Neural progenitor cell (in vitro differentiated cells): ENCODE data around the gene CROCC2. TPM values are rescaled to one million over a fixed set of nuclear protein-coding genes. Genes with fewer than 3 reads are reported as not detected.

Experiments used
- DNase-seq: peaks from one replicate; pipeline ENCODE4 v3.0.0-alpha.2; 2016; ENCODE audit warnings: low spot score
- H2AFZ ChIP-seq: fragments of 200-600 bp; sonication (generic); replicated peaks from 2 replicates; pipeline ENCODE4 v1.6.1; 2016; ENCODE audit warnings: antibody characterized with exemption
- H3F3A ChIP-seq: fragments of 200-600 bp; sonication (generic); 2 replicates; pipeline ENCODE4 v1.6.1; 2016; ENCODE audit warnings: antibody characterized with exemption, low read depth
- H3K27ac ChIP-seq: fragments of 200-600 bp; sonication (generic); 2 replicates; pipeline ENCODE4 v1.5.1; 2016; ENCODE audit warnings: mild to moderate bottlenecking
- H3K27me3 ChIP-seq: fragments of 200-600 bp; sonication (generic); 2 replicates; pipeline ENCODE4 v1.6.1; 2016; ENCODE audit warnings: mild to moderate bottlenecking, moderate library complexity
- H3K36me3 ChIP-seq: fragments of 200-600 bp; sonication (generic); 2 replicates; pipeline ENCODE4 v1.5.1; 2016
- H3K4me1 ChIP-seq: fragments of 200-600 bp; sonication (generic); 2 replicates; pipeline ENCODE4 v1.6.1; 2016; ENCODE audit warnings: mixed run types
- H3K4me2 ChIP-seq: fragments of 200-600 bp; sonication (generic); 2 replicates; pipeline ENCODE4 v1.6.1; 2016
- H3K4me3 ChIP-seq: fragments of 200-600 bp; sonication (generic); 2 replicates; pipeline ENCODE4 v1.5.1; 2016
- H3K79me2 ChIP-seq: fragments of 200-600 bp; sonication (generic); 2 replicates; pipeline ENCODE4 v1.6.1; 2016; ENCODE audit warnings: low read depth
- H3K9ac ChIP-seq: fragments of 200-600 bp; sonication (generic); 2 replicates; pipeline ENCODE4 v1.6.1; 2016
- H3K9me3 ChIP-seq: fragments of 200-600 bp; sonication (generic); 2 replicates; pipeline ENCODE4 v1.5.1; 2016; ENCODE audit warnings: low read depth
- H4K20me1 ChIP-seq: fragments of 200-600 bp; sonication (generic); 2 replicates; pipeline ENCODE4 v1.6.1; 2016; ENCODE audit warnings: low read depth
- H3K27ac Mint-ChIP-seq: 3 replicates; pipeline ENCODE4 v1.8.0; 2021; ENCODE audit warnings: mixed read lengths
- H3K27me3 Mint-ChIP-seq: 2 replicates; pipeline ENCODE4 v1.8.0; 2022; ENCODE audit warnings: low read depth, mild to moderate bottlenecking, inconsistent platforms, moderate library complexity, mixed read lengths; ENCODE audit not compliant: insufficient read depth
- H3K36me3 Mint-ChIP-seq: 3 replicates; pipeline ENCODE4 v1.8.0; 2021; ENCODE audit warnings: mixed read lengths
- H3K4me1 Mint-ChIP-seq: 3 replicates; pipeline ENCODE4 v1.8.0; 2021; ENCODE audit warnings: mixed read lengths
- H3K4me3 Mint-ChIP-seq: 3 replicates; pipeline ENCODE4 v1.8.0; 2021; ENCODE audit warnings: mild to moderate bottlenecking, moderate library complexity, mixed read lengths
- H3K9me3 Mint-ChIP-seq: 3 replicates; pipeline ENCODE4 v1.8.0; 2020; ENCODE audit warnings: mixed read lengths
- EZH2 ChIP-seq: fragments of 200-600 bp; sonication (generic); IDR thresholded peaks from 2 replicates; pipeline ENCODE4 v1.6.1; 2017; ENCODE audit warnings: antibody characterized with exemption, mild to moderate bottlenecking, moderate library complexity
- EZH2phosphoT487 ChIP-seq: fragments of 200-600 bp; sonication (generic); IDR thresholded peaks from 2 replicates; pipeline ENCODE4 v1.6.1; 2017; ENCODE audit warnings: antibody characterized with exemption
- total RNA-seq: library from RNA; depleted of rRNA; stranded (reverse); fragments of >200 nt; gene quantifications from 2 replicates; pipeline ENCODE4 v1.2.3, GENCODE V29; 2015; ENCODE audit warnings: low replicate concordance
- TF ChIP-seq, protein P1 (sequence below): fragments of 200-600 bp; sonication (generic); IDR thresholded peaks from 2 replicates; pipeline ENCODE4 v1.5.1; 2017; ENCODE audit warnings: antibody characterized with exemption, mild to moderate bottlenecking

CROCC2 gene
- total RNA-seq, 1 donor from 2014 or later: not detected

DNA sequence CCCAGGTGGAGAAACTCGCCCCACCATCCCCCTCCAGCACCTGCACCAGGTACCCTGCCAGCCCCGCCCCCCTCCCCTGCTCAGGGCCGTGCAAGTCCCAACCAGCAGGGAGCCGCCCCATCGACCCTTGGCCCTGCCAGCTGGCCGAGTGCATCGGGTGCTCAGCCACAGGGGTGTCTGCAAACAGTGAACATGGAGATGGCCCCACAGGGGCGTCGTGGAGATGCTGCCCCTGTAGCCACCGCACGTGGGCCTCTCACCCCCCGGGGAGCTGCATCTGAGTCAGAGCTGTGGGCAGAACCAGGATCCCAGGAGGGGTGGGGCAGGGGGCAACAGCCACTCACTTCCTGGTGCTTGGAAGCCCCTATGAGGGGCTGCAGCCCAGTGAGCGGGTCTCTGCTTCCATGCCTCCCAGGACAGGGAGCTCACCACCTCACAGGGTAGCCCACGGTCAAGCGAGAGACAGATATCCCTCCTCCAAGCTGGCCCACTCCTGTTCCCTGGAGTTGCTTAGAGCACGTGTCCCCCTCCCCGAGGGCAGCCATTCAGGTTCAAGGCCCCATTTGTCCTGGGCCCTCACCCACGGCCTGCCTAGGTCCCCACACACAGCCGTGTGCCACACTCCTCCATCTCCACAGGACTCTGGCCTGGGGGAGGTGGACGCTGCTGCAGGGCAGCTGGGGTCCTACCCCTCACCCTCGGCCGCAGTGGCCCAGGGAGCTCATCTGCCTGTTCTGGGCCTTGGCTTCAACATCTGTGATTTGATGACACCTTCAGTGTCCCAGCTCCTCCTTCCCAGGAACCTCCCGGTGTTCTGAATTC lies 9.1 kb upstream of the CROCC2 start:
- Histone ChIP-seq H3K4me3 (no peak overlapping the region), H3K9ac (no peak overlapping the region), H3K36me3 (no peaks in the 10 kb centered on the region), H3K4me1 (no peaks in the 10 kb centered on the region), H3K79me2 (no peaks in the 10 kb centered on the region), H3K27ac (no peak overlapping the region), H3K9me3 (no peaks in the 10 kb centered on the region), H4K20me1 (no peaks in the 10 kb centered on the region), H3F3A (no peaks in the 10 kb centered on the region), H3K4me2 (no peak overlapping the region), H3K27me3 (no peaks in the 10 kb centered on the region), H2AFZ (no peak overlapping the region)
- H3K36me3 Mint-ChIP-seq: no peaks in the 10 kb centered on the region
- peaks cover 4% of the 10 kb centered on the region for H3K4me1 Mint-ChIP-seq
- H3K4me3 Mint-ChIP-seq: no peak overlapping the region
- peaks cover 5% of the 10 kb centered on the region for H3K9me3 Mint-ChIP-seq
- H3K27ac Mint-ChIP-seq: no peak overlapping the region
- H3K27me3 Mint-ChIP-seq: peaks cover 2% of the 10 kb centered on the region
- TF ChIP-seq, protein P1, sequence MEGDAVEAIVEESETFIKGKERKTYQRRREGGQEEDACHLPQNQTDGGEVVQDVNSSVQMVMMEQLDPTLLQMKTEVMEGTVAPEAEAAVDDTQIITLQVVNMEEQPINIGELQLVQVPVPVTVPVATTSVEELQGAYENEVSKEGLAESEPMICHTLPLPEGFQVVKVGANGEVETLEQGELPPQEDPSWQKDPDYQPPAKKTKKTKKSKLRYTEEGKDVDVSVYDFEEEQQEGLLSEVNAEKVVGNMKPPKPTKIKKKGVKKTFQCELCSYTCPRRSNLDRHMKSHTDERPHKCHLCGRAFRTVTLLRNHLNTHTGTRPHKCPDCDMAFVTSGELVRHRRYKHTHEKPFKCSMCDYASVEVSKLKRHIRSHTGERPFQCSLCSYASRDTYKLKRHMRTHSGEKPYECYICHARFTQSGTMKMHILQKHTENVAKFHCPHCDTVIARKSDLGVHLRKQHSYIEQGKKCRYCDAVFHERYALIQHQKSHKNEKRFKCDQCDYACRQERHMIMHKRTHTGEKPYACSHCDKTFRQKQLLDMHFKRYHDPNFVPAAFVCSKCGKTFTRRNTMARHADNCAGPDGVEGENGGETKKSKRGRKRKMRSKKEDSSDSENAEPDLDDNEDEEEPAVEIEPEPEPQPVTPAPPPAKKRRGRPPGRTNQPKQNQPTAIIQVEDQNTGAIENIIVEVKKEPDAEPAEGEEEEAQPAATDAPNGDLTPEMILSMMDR: no peak
- TF ChIP-seq EZH2: no peak
- no peak for TF ChIP-seq EZH2phosphoT487
- no peak for DNase-seq

DNA sequence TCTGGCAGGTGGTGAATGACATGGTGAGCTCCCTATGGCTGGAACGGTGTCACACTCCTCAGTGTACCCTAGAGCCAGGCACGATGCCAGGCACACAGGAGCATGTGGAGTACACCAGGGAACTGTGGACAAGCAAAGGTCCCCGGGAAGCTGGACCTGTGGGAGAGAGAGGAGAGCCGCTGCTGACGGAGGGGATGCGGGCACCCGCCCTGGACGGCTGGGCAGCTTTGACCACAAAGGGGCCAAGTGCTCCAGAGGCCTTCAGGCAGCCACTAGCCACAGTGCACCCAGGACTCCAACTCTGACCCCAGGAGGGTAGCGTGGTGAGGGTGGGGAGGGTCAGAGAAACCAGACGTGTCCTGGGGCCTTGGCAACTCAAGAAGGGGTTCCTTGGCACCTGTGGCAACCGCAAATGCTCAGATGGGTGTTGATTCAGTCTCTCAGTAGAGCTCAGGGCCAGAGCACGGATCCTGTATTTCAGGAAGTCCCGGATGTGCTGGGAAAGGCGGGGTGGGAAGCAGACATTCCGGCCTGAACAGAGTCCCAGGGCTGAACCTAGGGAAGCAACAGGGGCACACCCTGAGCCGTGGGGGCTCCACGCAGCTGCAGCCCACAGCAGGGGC lies 7.9 kb upstream of the CROCC2 start:
- no peaks in the 10 kb centered on the region for H3K4me1 ChIP-seq
- H3K27ac ChIP-seq: no peak overlapping the region
- no peaks in the 10 kb centered on the region for H4K20me1 ChIP-seq
- no peaks in the 10 kb centered on the region for H3K36me3 Mint-ChIP-seq
- no peaks in the 10 kb centered on the region for H3K36me3 ChIP-seq
- peaks cover 4% of the 10 kb centered on the region for H3K4me1 Mint-ChIP-seq
- H3F3A ChIP-seq: no peaks in the 10 kb centered on the region
- no peak overlapping the region for H2AFZ ChIP-seq
- H3K9ac ChIP-seq: no peak overlapping the region
- H3K27me3 ChIP-seq: no peaks in the 10 kb centered on the region
- H3K9me3 ChIP-seq: no peaks in the 10 kb centered on the region
- DNase-seq: no peak
- peaks cover 9% of the 10 kb centered on the region for H3K9me3 Mint-ChIP-seq
- no peak overlapping the region for H3K27ac Mint-ChIP-seq
- peaks cover 2% of the 10 kb centered on the region for H3K27me3 Mint-ChIP-seq
- H3K4me2 ChIP-seq: no peak overlapping the region
- H3K79me2 ChIP-seq: no peaks in the 10 kb centered on the region
- no peak overlapping the region for H3K4me3 Mint-ChIP-seq
- no peak overlapping the region for H3K4me3 ChIP-seq
- TF ChIP-seq, protein P1: no peak
- TF ChIP-seq EZH2phosphoT487: no peak
- TF ChIP-seq EZH2: no peak

DNA sequence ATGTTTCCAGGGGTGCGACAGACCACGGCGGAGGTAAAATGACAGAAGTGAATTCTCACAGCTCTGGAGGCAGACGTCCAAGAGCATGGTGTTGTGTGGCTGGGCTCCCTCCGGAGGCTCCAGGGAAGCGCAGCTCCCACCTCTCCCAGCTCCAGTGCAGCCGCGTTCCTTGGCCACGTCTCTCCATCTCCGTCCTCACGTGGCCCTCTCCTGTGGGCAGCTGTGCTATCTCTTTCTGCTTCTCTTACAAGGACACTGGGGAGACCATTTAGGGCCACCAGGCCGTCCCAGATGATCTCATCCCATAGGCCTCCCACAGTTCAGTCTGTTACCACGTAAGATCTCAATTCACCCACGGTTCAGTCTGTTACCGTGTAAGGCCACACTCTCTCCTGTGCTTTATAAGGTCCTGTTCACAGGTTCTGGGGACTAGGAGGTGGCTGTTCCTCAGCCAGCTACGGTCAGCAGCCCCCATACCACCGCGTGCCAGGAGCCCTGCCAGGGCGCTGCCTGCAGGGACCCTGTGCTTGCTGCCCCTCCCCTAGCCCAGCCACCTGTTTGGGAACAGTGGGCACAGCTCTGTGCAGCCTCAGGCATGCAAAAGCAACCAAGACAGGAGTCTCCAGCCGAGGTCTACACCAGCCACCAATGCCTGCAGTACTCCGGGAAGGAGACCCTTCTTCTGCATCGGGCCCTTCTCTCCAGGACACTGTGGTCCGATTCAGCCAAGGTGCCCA lies 7.2 kb upstream of the CROCC2 start:
- no peaks in the 10 kb centered on the region for H3K9me3 ChIP-seq
- H3K27me3 ChIP-seq: no peaks in the 10 kb centered on the region
- H4K20me1 ChIP-seq: no peaks in the 10 kb centered on the region
- no peaks in the 10 kb centered on the region for H3K36me3 ChIP-seq
- no peak overlapping the region for H3K4me3 Mint-ChIP-seq
- H2AFZ ChIP-seq: no peak overlapping the region
- peaks cover 9% of the 10 kb centered on the region for H3K9me3 Mint-ChIP-seq
- H3K27ac ChIP-seq: no peak overlapping the region
- TF ChIP-seq EZH2phosphoT487: no peak
- no peak for TF ChIP-seq EZH2
- TF ChIP-seq, protein P1: no peak
- H3K27ac Mint-ChIP-seq: peak overlapping the region; percentile 69
- H3F3A ChIP-seq: no peaks in the 10 kb centered on the region
- no peaks in the 10 kb centered on the region for H3K4me1 ChIP-seq
- H3K4me1 Mint-ChIP-seq: no peaks in the 10 kb centered on the region
- H3K4me3 ChIP-seq: no peak overlapping the region
- H3K4me2 ChIP-seq: no peak overlapping the region
- H3K9ac ChIP-seq: no peak overlapping the region
- no peaks in the 10 kb centered on the region for H3K36me3 Mint-ChIP-seq
- DNase-seq: no peak
- no peaks in the 10 kb centered on the region for H3K79me2 ChIP-seq
- H3K27me3 Mint-ChIP-seq: peaks cover 2% of the 10 kb centered on the region
